Epithelial cell of prostate (primary cell): Measurements from ENCODE around the gene HOXC13.

Source experiments
- DNase-seq: peaks from one replicate; pipeline ENCODE4 v3.0.0-alpha.2; 2011; ENCODE audit warnings: low read depth, low spot score
- H3K27ac ChIP-seq: fragments of 450-650 bp; 2 replicates; pipeline ENCODE4 v1.5.1; 2017; ENCODE audit warnings: mild to moderate bottlenecking

The HOXC13 gene

DNA sequence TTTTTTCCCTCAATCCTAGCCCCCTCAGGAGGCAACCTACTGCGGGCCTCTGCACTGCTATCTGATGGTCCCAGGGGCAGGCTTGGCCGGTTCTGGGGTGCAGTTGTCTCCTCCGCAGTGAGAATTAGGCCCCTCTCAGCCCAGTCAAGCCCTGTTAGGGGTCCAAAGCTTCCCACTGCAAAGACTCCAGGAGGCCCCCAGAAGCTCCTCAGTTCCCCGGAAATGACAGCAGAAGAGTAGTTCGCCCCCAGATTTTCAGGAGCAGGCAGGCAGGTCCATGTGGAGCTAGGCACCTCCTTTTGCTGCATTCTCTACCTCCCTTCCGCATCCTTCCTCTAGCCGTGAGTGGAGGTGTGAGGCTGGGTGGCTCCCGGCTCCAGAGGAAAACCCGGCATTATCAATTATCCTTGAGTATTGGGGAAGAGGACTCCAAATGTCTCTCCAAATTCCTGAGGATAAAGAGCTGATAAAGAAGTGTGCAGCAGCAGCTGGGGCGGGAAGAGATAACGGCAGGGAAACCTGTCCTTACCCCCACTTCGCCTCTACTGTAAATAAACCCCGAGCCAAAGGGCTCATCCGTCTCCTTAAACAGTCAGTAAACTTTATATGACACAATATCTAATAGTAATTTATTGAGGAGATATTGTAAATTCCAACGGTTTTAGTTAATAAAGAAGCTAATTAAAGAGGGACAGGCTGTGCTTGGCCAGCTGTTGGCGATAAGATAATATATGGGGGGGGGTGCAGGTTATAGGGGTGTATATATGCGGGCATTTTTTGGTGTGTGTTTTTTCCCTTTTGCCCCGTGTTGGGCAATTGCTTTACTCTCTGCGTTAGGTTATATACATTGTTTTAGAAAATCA is 15.4 kb downstream of the HOXC13 start:
- no peak overlapping the region for H3K27ac ChIP-seq
- DNase-seq: no peak

DNA sequence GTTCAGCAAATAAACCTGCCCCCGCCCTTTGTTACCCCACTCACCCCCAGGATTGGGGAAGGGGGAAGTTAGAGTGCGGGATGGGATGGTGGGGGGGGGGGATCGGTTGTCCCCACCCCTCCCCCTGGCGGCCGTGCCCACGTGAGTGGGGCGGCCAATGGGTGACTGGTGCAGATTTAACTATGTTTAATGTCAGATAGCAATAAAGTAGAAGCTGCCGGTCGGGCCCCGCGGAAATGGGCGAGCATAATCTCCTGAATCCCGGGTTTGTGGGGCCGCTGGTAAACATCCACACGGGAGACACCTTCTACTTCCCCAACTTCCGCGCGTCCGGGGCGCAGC is 16.0 kb downstream of the HOXC13 start, which contains the start of gene HOXC12:
Gene HOXC12, plus strand, starts transcription at position 210 of the 342 bp plus-strand sequence. Its CDS starts 27 bp downstream, at position 237.
- no peak for DNase-seq
- H3K27ac ChIP-seq: no peak within 1 kb of the TSS

DNA sequence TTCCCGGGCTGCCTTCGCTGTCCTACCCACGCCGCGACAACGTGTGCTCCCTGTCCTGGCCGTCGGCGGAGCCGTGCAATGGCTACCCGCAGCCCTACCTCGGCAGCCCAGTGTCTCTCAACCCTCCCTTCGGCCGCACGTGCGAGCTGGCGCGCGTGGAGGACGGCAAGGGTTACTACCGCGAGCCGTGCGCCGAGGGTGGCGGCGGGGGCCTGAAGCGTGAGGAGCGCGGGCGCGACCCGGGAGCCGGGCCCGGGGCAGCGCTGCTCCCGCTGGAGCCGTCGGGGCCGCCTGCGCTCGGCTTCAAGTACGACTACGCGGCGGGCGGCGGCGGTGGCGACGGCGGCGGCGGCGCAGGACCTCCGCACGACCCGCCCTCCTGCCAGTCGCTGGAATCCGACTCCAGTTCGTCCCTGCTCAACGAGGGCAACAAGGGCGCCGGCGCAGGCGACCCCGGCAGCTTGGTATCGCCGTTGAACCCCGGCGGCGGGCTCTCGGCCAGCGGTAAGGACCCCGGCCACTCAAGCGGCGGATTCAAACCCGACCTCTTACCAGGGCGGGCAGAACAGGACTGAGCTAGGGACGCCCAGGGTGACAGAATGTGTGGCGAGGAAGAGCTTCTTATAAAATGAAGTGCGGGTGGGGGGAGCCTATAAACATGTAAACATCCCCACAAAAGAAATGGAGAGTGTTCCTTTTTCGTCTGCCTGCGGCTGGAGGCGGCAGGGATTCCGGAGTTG is 16.6 kb downstream of the HOXC13 start:
- no peak overlapping the region for H3K27ac ChIP-seq
- no peak for DNase-seq

DNA sequence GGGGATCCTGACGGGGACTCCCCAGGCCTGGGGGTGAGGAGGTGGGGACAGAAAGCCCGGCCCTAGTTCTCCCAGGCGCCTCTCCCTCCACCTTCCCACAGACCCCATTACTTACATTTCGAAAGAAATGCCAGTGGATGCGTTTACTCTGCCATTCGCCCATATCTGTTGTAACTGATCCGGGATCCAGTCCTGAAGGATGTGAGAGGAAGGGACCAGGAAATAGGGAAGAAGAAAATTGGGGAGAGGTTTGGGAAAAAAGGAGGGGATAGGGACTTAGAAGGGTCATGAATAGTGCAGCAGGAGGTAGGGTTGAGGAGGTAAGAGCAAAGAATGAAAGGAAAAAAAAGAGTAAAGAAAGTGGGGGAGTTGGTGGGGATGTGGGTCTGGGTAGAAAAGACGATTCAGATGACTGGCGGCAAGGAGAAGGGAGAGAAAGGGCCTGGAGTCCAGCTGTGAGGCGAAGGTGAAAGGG is 17.2 kb downstream of the HOXC13 start:
- no peak overlapping the region for H3K27ac ChIP-seq
- no peak for DNase-seq

DNA sequence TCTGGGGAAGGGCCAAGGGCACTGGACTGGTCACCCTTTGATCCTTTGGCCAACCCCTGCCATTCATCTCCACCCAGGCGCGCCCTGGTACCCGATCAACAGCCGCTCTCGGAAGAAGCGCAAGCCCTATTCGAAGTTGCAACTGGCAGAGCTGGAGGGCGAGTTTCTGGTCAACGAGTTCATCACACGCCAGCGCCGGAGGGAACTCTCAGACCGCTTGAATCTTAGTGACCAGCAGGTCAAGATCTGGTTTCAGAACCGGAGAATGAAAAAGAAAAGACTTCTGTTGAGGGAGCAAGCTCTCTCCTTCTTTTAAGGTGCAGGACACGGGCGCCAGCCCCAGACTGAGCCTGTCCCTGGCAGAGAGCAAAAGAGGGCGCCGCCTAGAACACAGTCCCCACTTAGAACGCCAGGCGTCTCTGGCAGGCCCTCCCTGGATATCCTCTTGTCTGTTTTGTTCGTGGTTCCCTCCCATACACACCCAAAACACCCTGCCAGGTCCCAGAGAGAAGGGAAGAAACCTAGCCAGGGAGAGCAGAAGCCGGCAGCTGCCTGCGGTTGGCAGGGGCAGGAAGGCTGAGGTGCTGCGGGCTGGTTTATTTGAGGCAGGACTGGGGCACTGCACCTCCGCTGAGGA is 17.7 kb downstream of the HOXC13 start:
- H3K27ac ChIP-seq: no peak overlapping the region
- DNase-seq: no peak

DNA sequence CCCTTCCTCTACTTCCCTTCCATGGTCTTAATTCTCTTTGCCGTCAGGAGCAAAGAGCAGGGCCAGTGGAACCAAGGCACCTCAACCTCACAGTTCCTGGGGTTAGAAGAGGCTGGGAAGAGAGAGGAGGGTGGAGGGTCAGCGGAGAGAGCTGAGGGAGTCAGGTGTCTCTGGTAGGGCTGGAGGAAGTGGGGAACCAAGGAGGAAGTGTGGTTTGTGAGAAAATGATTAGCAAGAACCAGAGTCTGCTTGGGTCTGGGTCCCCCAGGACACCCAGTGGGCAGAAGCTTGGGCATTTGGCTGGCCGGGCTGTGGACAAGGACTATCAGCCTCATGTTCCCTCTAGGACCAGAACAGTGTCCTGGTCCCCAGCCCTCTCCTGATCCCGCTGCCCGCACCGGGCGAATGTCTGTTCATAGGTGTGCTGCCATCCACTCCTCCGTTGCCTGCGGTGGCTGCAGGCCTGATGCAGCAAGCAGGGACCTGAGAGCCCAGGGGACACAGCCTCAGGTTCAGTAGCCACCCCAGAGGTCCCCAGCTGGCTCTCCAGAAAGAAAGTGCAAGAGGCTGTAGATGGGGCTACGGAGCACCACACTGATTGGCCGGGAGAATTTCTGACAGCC is 18.4 kb downstream of the HOXC13 start:
- DNase-seq: no peak
- no peak overlapping the region for H3K27ac ChIP-seq

DNA sequence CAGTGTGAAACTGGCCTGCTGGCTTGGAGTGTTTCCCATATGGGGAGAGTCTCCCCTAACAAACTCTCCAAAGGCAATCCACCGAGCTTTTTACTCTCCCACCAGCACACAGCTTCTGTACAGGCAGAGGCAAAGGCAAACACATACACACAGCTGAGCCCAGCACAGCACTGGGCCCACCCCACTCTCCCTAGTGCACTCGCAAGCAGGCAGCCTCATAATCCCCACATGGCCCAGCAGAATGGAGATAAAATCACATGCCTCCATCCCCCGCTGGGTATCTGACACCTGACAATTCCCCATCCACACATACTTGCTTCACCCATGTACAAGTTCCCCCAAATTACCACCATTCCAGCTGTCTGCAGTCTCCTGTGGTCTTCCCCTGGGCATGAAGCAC is 19.5 kb downstream of the HOXC13 start:
- DNase-seq: no peak

DNA sequence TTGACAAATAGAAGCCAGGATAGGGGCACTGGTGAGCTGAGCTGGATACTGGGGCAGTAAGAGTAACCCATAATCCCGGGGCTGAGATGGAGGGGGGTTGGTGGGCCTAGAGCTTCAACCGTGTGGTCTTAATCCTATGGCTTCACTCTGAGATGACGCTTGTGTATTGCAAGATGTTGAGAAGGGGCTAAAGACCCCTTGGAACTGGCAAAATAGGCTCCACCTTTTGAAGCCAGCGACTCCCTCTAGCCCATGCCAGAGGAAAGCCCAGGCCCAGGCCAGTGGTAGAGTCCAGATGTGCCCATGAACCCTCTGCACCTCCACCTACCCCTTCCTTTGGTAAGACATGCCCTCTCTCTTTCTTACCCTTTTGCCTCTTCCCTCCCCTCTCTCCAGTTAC is 20.7 kb downstream of the HOXC13 start:
- DNase-seq: no peak
- H3K27ac ChIP-seq: no peak overlapping the region

More for the DNA sequence above, 19.5 kb downstream of the HOXC13 start:
- no peak overlapping the region for H3K27ac ChIP-seq

DNA sequence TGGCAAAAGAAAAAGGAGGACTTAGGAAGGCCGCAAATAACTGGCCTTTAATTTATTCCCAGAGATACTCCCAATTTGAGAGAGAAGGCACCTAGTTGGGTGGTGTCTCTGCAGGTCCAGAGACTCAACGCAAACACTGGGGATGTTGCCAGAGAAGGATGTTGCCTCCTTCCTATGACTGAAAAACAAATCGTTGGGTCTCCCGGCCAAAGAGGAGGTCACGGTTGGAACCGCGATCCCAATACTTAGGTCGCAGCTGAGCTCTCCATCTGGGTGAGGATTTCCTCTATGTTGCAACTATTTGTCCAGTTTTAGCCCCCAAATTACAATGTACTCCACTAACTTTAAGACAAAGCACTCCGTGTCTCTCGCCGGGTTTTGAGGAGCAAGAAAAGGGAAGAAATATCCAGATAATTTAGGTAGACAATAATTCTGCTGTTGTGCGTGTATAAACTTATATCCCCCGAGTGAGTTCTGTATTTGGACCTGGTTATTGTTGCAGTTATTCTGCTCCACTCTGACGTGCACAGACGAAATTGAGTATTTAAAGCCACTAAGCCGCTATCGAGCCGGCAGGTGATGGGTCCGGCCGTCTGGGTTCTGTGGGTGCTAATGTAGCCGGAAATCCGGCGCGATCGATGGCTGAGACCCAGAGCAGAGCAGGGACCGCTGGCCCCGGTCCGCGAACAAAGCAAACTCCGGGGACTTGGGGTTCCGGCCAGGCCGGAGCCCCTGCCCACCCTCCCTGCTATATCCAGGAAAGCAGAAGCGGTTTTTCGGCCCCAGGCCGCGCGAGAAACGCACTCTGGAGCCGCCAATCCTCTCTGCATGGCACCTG is 21.8 kb downstream of the HOXC13 start:
- DNase-seq: no peak
- no peak overlapping the region for H3K27ac ChIP-seq

DNA sequence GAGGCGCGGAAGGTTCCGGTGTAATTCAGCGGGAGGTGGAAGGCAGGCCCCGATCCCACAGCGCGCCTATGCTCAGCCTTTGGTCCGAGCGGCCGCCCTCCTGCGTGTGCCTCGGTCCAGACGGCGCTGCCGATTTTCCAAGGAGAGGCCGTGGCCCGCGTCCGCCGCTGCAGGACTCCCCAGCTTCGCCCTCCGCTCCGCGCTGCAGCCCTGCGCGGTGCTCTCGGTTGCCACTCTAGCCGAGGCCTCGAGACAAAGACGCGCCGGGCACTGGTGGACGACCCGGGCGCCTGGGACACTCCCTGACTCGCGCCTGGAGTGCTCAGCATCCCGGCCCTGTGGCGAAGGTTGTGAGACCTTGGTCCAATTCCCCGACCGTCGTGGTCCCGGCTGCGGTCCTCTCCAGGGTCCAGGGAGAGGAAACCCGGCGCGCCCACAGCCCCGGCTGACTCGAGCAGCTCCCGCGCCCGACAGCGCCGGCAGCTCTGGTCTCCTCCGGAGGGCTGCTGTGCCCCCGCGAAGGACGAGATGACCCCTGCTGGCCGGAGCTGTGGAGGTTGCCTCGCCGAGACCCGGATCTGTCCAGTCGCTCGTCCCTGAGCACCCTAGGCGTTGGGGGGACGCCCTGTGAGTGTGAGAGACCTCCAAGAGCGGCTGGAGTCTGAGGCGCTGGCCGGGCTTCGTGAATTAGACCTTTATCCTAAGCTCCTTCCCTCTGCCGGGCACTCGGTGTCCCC is 22.6 kb downstream of the HOXC13 start:
- H3K27ac ChIP-seq: no peak overlapping the region
- DNase-seq: no peak

DNA sequence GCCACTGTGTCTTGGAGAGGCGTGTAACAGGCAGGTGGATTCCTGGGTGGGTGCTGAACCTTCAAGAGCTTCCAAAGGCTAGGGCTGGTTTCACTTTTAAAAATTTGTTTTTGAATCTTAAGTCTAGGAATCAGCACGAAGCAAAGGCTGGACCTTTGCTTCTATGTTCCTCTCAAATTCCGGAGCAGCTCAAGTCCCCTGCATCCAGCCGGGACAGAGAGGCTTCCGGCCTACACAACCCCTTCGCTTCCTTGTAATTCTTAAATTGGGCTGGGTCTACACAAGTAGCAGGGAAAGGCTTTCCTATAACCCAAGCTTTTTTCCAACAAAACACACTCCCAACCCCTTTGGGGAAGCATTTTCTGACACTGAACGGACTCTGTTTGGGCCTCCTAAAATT is 24.4 kb downstream of the HOXC13 start:
- DNase-seq: no peak
- H3K27ac ChIP-seq: no peak overlapping the region

DNA sequence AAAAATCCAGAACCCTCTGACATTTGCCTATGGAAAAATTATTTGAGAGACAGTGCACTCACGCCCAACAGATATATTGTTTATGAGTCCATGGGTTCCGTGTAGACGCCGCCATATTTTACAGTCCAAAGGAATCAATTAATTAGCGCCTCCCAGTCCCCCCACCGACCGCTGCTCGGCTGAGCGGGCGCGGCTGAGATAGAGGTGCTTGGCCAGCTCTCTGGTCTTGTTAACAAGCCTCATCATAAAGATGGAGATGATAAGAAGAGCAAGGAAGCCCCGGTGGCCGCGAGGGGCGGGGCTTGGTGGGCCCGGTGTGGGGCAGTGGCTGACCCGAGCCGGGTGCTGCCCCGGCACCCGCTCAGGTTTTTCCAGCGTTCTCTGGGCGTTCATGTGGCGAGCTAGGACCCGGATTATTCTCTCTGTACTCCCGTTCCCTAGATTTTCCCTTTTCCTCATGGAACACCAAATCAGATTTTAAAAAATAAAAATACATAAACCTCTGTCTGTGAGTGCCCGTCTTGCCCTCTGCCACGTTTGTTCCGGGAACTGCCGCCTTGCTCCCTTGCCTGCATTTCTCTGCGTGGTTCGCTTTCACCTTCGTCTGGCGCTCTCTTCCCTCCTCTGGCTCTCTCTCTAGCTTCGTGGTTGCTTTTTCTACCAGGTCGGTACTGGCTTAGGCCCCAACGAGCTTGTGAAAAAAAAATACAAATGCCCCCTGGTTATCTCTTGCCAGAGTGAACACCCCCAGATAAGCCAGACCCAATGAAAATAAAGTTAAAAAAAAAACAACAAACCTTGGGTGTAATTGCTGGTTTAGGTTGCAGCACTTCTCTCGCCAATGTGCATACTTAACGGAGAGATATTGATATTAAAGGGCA is 25.0 kb downstream of the HOXC13 start:
- H3K27ac ChIP-seq: no peak overlapping the region
- DNase-seq: no peak

DNA sequence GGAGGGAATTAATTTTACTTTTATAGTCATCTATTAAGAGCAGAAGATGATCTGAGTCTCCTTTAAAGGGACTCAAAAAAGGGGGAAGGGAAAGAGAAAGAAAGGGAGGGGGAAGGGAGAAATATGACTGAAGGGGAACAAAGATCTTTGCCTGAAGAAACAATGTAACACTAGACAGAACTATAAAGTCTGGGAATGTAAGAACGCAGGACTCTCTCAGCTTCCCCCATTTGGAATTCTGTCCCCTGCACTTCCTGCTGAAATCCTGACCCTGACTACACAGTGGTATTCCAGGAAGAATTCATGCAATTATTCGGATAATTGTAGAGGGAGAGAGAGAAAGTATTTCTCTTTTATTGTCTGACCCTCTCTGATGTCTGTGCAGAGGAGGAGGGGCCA is 25.7 kb downstream of the HOXC13 start:
- no peak for DNase-seq

DNA sequence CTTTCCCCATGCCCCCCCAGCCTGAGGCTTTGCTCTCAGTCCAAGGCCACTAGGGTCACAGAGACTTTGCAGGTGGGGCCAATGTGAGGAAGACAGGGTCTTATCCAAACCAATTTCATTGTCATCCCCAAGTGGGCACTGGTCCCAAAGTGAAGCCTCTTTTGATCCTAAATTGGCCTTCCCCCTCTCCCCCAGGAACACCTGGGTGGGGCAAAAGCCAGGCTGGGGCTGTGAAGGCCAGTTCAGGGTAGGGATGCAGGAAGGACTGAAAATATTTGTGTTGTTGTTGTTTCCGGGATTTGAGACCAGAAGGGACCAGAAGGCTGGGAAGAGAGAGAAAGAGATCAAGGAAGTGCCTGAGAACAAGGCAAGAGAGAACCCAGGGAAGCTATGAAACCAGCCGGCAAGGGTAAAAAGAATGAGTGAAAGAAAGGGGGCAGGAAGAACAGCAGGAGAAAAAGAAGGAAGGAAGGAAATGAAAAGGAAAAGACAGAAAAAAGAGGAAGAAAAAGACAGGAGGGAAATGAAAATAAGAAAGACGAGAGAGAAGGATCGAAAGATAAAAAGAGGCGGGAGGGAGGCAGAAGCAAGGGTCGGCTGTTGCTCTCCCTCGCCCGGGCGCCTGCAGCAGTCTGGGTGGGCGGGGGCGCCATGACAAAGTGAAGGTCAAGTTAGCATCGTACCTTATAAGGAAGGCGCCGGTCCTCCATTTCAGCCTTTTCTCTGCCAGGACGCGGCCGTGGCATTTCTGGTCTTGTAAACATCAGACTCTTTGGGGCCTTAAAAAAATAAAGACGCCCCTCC is 26.9 kb downstream of the HOXC13 start:
- no peak overlapping the region for H3K27ac ChIP-seq
- no peak for DNase-seq

More for the DNA sequence above, 25.7 kb downstream of the HOXC13 start:
- no peak overlapping the region for H3K27ac ChIP-seq

DNA sequence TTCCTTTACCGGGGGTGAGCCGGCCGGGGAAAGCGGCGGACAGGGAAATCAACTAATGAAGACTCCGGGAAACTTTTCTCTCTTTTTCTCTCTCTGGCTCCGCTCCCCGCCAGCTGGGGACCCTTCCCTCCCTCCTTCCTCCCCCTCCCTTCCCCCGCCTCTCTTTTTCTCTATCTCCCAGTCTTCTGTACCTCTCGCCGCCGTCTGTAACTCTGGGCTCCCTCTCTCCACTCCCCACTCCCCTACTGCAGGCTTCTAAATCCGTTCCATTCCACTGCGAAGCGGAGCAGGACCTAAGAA is 27.4 kb downstream of the HOXC13 start:
- no peak for DNase-seq
- H3K27ac ChIP-seq: no peak overlapping the region

DNA sequence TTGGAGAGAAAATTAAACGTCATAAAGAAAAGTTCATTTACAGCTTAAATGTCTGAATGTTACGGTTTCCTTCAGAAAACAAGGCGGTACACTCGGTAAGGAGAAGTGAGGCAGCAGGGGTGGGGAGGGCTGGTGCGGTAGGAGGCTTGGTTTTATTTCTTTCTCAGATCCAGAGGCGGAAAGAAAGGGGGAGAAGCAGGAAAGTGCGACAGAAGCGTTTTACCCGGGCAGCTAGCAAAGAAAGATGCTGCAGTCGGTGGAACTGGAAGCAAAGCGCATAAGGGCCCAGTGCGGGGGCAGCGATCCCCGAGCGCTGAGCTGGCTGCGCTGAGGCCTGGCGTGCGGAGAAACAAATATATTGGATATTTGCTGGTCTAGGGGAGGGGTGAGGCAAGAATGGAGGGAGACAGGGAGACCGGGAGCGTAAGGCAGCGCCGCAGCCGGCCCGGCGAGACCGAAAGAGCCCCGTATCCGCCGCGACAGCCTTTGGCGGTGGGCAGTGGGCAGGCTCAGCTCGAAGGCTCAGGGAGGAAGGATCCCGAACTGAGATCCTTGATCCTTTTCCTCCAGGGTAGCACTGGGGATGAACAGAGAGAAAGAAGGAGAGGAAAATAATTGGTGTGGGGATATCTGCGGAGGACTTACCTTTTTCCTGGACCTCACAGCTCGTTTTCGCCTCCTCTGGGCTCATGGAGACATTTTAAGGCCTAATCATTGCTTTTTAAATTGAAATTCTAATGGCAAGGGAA is 27.9 kb downstream of the HOXC13 start:
- DNase-seq: no peak
- no peak overlapping the region for H3K27ac ChIP-seq

DNA sequence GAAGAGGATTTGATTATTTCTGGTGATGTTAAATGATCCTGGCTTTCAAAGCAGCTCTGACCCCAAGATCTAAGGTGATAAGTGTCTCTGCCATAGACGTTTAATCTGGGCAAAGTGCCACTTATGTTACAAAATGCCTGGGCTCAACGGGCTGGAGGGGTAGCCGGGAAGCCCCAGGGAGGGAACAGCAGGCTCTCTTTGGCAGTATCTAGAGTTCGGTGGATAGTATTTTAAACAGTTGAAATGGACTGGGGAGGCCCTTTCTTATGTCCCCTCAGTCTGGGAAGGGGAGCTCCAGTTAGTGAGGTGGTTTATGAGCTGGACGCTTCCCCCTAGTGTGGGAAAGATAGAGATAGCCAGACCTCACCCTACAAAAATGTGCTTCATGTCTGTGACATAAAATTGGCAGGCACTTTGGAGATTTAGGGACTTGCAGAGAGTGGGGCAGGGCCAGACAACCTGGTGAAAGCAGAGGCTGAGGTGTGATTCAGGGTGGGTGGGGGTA is 28.8 kb downstream of the HOXC13 start:
- DNase-seq: no peak
- H3K27ac ChIP-seq: no peak overlapping the region
